ENCODE data around the gene MAP3K7CL.

The MAP3K7CL gene

DNA sequence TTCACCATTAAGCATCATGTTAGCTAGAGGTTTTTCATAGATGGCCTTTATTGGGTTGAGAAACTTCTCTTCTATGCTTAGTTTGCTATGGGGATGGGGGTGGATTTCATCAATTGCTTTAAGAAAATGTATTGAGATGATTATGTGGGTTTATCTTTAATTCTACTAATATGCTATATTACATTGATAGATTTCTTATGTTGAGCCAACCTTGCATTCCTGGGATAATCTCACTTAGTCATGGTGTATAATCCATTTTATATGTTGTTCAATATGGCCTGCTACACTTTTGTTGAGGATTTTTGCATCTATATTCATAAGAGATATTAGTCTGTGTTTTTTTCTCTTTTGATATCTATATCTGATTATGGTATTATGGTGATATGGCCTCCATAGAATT, 70.7 kb downstream of the MAP3K7CL start:
- no peak for DNase-seq

DNA sequence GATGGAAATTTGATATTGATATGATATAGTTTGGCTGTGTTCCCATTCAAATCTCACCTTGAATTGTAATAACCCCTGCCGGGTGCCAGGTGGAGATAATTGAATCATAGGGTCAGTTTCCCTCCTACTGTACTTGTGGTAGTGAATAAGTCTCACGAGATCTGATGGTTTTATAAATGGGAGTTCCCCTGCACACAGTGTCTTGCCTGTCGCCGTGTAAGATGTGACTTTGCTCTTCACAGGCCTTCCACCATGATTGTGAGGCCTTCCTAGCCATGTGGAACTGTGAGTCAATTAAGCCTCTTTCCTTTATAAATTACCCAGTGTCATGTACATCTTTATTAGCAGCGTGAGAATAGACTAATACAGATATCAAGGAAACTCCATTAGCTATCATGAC, 74.6 kb downstream of the MAP3K7CL start:
- DNase-seq, result no peak

DNA sequence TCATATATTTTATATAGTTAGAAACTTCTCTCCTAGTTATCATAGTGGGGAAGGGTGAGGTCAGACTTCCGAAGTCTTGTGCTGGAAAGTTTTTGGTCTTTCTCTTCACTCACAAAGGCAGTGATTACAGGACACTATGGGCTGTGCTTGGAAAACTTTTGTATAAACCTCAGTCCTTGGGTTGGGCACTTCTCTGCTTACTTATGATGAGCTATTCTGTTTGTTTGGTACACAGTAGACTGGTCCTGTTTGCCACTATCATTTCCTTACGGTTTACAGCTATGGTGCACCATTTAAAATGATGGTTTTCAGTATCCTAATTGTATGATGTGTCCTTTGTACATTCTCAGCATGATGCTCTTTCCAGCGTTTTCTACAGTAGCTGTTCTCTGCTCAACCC, 75.5 kb downstream of the MAP3K7CL start:
- no peak for DNase-seq

DNA sequence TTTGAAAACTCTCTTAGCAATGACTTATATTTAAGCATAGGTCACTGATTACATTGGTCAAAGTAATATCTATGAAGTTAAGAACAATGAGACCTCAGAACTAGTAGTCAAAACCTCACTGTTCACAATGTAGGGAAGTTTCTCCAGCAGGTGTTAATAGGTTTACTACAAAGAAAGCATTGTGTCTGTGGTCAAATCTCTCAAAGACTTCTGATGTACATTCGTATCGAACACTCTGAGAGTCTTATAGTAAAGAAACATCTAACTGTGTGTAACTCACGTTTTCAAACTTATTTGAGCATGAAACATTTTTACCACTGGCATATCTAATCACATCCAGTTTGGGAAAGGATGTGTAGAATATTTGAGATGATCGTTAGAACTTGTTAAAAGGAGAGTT, 76.0 kb downstream of the MAP3K7CL start:
- no peak for DNase-seq

DNA sequence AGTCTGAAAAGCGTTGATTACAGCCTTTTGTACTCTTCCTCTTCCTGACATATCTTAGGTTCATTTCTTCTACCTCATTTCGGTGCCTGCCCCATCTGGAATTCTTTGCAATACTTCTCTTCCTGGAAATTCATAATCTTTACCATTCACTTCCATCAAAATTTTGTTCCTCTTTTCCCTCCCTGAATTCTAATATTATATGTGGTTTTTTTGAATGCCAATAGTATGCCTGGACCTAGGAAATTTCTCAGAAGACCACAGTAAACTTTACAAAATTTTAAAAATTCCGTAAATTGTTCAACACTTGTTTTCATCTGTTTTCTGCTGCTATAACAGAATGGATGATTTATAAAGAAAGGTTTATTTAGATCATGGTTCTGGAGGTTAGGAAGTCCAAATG, 76.8 kb downstream of the MAP3K7CL start:
- no peak for DNase-seq

DNA sequence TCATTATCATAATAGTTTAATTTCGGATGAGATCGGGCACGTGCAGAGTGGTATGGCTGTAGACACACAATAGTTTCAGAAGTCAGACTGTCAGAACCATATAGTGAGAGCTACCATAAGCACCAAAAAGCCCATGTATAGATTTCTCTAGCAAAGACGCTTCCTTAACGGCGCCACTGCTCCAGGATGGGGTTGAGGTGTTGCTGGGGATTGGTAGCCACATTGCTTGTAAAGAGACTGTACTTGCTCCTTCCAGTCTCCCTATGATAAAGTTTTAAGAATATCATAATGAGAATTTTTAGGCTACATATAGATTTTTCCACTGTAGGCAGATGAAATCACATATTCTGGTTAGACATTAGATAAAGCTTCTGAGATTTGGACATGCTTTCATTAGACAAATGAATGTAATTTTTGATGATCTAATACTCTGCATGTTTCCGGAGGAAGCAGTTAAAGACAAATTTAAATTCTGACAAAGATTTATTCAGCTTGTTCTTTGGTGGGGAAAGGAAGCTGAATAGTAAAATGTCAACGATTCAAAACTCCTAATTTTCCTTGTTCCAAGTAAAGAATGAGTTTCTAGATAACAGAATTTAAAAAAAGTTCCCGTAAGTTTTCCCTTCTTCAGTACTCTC, 77.7 kb downstream of the MAP3K7CL start:
- no peak for DNase-seq

DNA sequence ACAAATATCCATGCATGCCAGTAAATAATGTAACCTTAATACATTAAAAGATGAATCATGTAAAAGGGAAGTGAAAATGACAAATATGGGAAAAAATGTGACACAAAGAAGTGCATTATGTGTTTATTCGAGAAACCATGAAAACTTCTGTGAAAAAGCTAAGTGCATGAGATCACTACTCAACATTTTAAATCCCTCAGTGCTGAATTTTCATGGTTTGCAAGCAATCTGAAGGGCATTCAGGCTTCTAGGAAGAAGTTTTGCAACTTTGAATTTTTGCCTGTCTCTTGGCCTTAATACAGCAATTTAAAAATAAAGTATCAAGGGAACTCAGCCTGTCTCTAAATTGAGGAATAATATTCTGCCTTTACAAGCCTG, 78.2 kb downstream of the MAP3K7CL start:
- no peak for DNase-seq

DNA sequence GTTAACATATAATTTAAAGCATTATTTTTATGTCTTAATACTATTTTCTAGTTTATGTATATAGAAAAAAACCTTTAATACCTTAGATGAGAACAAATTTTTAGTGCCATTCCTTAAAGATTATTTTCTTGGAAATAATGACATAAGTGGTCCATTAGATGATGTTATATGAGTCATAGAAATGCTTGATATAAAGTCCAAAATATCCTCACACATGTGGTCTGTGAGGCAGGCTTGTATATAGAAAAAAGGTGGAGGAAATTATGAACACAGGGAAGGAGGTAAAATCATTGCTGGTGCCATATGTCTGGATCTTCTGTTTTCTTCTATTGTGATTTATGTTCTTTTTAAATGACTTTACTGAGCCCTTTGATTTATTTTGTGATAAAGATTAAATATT, 79.3 kb downstream of the MAP3K7CL start:
- no peak for DNase-seq

DNA sequence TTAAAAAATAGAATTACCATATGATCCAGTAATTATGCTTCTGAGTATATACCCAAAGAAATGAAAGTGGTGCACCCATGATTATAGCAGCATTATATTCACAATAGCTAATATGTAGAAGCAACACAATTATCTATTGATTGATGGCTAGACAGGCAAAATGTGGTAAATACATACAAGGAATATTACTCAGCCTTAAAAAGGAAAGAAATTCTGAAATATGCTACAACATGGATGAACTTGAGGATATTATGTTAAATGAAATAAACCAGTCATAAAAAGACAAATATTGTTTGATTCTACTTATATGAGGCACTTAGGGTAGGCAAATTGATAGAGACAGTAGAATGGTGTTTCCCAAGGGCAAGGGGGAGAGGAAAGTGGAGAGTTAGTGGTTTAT, 80.8 kb downstream of the MAP3K7CL start:
- no peak for DNase-seq

DNA sequence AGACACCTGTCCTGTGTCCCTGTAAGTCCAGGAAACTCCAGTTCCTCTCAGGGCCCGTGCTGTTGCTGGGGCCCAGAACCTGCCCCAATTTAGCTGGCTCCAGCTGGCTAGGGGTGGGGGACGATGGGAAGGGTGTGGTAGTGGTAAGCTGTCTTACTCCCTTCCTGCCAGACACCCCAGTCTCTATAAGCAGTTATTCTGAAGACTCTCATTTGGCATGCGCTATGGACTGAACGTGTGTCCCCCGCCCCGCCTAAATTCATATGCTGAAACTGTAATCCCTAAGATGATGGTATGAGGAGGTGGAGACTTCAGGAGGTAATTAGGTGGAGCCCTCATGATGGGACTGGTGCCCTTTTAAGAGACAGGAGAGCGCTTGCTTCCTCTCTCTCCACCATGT, 82.0 kb downstream of the MAP3K7CL start:
- no peak for DNase-seq

DNA sequence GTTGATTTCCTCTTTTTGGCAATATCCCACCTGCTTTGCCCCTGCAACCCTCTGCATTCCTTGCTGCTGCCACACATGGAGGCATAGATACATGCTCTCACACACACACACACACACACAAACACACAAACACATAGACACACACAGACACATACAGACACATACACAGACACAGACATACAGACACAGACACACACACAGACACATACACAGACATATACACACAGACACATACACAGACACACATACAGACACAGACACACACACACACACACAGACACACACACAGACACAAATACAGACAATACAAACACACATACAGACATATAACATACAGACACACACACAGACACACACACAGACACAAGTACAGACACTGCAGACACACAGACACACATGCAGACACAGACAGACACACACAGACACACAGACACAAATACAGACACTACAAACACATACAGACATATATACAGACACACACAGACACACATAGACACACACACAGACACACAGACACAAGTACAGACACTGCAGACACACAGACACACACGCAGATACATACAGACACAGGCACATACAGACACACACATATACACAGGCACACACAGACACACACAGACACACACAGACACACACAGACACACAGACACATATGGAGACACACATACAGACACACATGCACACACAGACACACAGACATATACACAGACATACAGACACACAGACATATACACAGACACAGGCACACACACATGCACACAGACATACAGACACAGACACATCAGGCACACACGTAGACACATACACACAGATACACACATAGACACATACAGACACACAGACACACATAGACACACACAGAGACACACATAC, 83.3 kb downstream of the MAP3K7CL start:
- no peak for DNase-seq

DNA sequence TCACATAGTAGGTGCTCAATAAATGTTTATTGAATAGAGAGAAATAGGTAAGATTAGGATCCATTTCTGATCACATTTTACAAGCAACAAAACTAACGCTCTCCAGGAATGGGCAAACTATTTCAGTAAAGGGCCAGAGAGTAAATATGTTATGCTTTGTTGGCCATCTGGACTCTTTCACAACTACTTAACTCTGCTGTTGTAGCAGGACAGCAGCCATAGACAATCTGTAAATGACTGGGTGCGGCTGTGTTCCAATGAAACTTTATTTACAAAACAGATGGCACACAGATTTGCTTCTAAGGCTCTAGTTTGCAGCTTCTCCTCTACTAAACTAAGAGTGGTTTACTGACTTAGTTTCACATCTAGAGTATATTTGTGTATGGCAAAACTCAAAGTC, 85.3 kb downstream of the MAP3K7CL start:
- no peak for DNase-seq

DNA sequence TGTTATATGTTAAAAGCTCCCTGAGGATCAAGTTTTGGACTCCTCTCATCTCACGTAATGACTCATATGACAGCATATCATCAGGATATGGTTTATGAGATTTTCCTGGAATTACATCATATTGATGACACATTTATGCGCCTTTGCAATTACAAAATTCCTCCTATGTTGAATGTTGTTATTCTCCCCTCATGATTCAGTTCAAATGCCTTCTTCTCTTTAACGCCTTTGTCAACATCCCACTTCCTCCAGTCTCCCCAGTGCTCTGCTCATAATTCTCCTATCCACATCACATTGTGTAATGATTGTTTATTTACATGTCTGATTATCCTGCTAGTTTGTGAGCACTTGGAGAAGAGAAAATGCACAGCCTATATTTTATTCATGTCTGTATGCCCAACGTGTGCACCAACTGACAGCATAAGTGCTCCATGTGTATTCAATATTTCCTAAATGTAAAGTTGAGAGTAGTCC, 87.4 kb downstream of the MAP3K7CL start:
- DNase-seq, result no peak

DNA sequence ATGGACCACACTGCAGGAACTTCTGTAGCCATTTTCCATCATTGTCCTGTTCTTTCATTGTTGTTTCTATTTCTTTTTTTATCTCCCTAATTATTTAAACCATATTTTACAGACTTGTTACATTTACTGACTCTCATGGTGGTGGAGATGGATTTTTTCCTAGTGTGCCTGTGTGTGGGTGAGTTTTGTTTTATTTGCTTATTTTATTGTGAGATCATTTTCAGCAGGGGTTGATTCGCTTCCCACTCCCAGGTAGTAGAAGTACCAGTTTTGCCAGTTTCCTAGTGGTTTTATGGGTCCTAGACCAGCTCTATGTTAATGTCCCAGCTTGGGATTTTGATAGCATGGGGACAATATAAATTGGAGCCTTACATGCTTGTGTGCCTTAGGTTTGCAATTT, 88.3 kb downstream of the MAP3K7CL start:
- DNase-seq, result no peak

DNA sequence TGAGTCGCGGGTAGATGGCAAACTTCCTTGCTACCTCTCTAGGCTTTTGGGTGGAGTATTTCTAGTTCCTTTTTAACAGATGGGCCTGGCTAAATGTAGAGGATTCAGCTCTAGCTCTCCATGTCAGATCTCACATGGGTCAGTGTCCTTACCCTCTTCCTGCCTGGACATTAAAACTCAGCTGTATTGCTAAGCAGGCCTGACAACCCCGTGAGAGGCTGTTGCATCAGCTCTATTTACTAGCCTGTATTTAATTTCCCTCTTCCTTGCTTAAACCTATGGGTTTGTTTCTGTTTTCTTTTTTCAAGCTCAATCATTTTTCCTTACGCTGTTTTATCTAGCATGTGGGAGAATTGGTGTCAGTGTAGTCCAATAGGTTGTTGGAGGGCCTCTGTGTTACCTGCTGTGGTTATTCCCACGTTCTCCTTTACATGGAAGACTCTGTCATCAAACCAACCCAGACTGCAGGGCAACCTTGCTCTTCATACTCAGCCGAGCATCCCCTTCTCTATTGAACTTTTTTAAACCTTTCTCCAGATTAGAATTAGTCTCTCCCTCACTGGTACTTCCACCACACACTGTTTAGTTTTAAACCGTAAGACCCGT, 88.8 kb downstream of the MAP3K7CL start:
- DNase-seq, result no peak

DNA sequence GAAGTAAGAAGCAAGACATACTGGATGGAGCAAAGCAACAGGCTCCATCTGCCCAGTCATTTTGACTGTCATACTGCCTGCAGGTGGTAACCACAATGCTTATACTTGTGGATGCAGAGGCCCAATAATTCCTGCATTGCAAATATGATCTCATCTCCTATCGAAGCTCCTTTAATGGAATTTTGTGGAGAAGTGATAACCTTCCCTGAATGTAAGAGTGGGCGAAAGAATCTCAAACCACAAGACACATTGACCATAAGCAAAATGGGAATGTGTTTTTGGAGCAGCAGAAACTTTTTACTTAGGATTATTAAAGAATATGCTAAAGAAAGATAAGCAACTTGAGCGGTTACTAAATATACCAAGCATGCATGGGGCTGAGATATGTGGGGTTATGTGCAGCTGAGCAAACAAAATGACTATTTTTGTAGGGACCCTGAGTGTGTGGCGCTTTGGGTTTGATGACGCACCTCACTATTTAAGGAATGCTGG, 90.9 kb downstream of the MAP3K7CL start:
- DNase-seq, result no peak

DNA sequence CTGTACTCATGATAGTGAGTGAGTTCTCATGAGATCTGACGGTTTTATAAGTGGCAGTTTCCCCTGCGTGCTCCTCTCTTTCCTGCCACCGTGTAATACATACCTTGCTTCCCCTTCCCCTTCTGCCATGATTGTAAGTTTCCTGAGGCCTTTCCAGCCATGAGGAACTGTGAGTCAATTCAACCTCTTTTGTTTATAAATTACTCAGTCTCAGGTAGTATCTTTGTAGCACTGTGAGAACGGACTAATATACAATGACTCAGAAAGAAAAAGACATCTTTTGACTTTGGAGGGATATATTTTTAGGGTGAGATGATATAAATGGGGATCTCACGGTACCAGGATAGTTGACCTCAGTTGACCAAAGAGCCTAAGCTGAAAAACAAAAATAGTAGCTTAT, 93.6 kb downstream of the MAP3K7CL start:
- no peak for DNase-seq

All from activated naive CD4-positive, alpha-beta T cell treated with anti-CD3 and anti-CD28 coated beads, Interleukin-2, amount 50 U/mL, for 16 hours (primary cell).